IMR-90 (cell line): ENCODE results near the gene CFHR1. TPM values are rescaled to one million over a fixed set of nuclear protein-coding genes. Genes with fewer than 3 reads are reported as not detected.

Experiments
- ATAC-seq: fragments of 200-7000 bp; cut with Tn5 transposase; 2 replicates; pipeline ENCODE4 v1.9.1; 2020; ENCODE audit warnings: low read depth, mild to moderate bottlenecking, moderate library complexity
- BruUV-seq: library from RNA; stranded (reverse); fragments of 400-500 nt; replicated peaks from 2 replicates; lab custom pipeline; 2021; lab: Mats Ljungman, UMichigan
- CTCF ChIA-PET: fragments of 300-600 bp; formaldehyde crosslinking; extraction: SDS; loops from one replicate; lab custom pipeline; 2021; ENCODE audit warnings: antibody characterized with exemption; lab: Yijun Ruan, JAX
- POLR2A ChIA-PET: fragments of 300-600 bp; sonication (Branson Sonifier 250); formaldehyde crosslinking; loops from one replicate; lab custom pipeline; 2022; ENCODE audit warnings: antibody characterized with exemption; ENCODE audit not compliant: unreplicated experiment; lab: Charles Lee
- DNase-seq: peaks from one replicate; pipeline ENCODE4 v3.0.0; 2013
- H2AFZ ChIP-seq: replicated peaks from 2 replicates; pipeline ENCODE3; 2013; ENCODE audit warnings: low read length, mild to moderate bottlenecking; ENCODE audit not compliant: poor library complexity
- H2AK5ac ChIP-seq: 2 replicates; pipeline ENCODE4 v1.6.1; 2013; ENCODE audit warnings: low read depth, low read length, inconsistent platforms
- H2AK9ac ChIP-seq: replicated peaks from 2 replicates; pipeline ENCODE3; 2013; ENCODE audit warnings: mild to moderate bottlenecking, low read depth, low read length, moderate library complexity; ENCODE audit not compliant: poor library complexity
- H2BK120ac ChIP-seq: 2 replicates; pipeline ENCODE4 v1.6.1; 2013; ENCODE audit warnings: low read depth, low read length, inconsistent platforms
- H2BK15ac ChIP-seq: 3 replicates; pipeline ENCODE4 v1.6.1; 2013; ENCODE audit warnings: low read depth, low read length, inconsistent platforms
- H2BK20ac ChIP-seq: 2 replicates; pipeline ENCODE4 v1.6.1; 2013; ENCODE audit warnings: low read depth, mild to moderate bottlenecking, inconsistent platforms, low read length, moderate library complexity
- H2BK5ac ChIP-seq: 2 replicates; pipeline ENCODE4 v1.6.1; 2013; ENCODE audit warnings: mild to moderate bottlenecking, low read depth, low read length, inconsistent platforms; ENCODE audit not compliant: poor library complexity, severe bottlenecking
- H3K14ac ChIP-seq: replicated peaks from 2 replicates; pipeline ENCODE4 v1.6.1; 2013; ENCODE audit warnings: low read depth, low read length, inconsistent platforms
- H3K18ac ChIP-seq: 2 replicates; pipeline ENCODE4 v1.6.1; 2013; ENCODE audit warnings: low read depth, low read length, control low read depth
- H3K23ac ChIP-seq: 2 replicates; pipeline ENCODE4 v1.6.1; 2013; ENCODE audit warnings: low read depth, low read length, inconsistent platforms
- H3K27ac ChIP-seq: 2 replicates; pipeline ENCODE4 v1.5.1; 2013; ENCODE audit warnings: mild to moderate bottlenecking, control low read depth, low read length; ENCODE audit not compliant: insufficient read depth
- H3K27me3 ChIP-seq: 2 replicates; pipeline ENCODE4 v1.6.1; 2013; ENCODE audit warnings: low read length; ENCODE audit not compliant: control insufficient read depth, insufficient read depth
- H3K36me3 ChIP-seq: 2 replicates; pipeline ENCODE4 v1.6.1; 2013; ENCODE audit warnings: low read length, mixed read lengths; ENCODE audit not compliant: control insufficient read depth, insufficient read depth
- H3K4ac ChIP-seq: 2 replicates; pipeline ENCODE4 v1.6.1; 2013; ENCODE audit warnings: low read depth, low read length, inconsistent platforms
- H3K4me1 ChIP-seq: 2 replicates; pipeline ENCODE4 v1.6.1; 2013; ENCODE audit warnings: low read length, mixed read lengths; ENCODE audit not compliant: control insufficient read depth, insufficient read depth
- H3K4me2 ChIP-seq: 2 replicates; pipeline ENCODE4 v1.6.1; 2013; ENCODE audit warnings: low read depth, mild to moderate bottlenecking, control low read depth, low read length, moderate library complexity
- H3K4me3 ChIP-seq: 2 replicates; pipeline ENCODE4 v1.5.1; 2013; ENCODE audit warnings: low read depth, mild to moderate bottlenecking, control low read depth, low read length, moderate library complexity; ENCODE audit not compliant: insufficient read depth
- H3K56ac ChIP-seq: 2 replicates; pipeline ENCODE4 v1.6.1; 2013; ENCODE audit warnings: low read length, inconsistent platforms; ENCODE audit not compliant: insufficient read depth; ENCODE audit errors: extremely low read depth
- H3K79me1 ChIP-seq, 2 experiments: 2 replicates each; pipeline ENCODE4 v1.6.1; 2013; ENCODE audit warnings: low read length in 2 of 2, inconsistent platforms in 1 of 2, low read depth in 1 of 2
- H3K9ac ChIP-seq: 2 replicates; pipeline ENCODE4 v1.6.1; 2013; ENCODE audit warnings: low read depth, low read length, control low read depth
- H3K9me1 ChIP-seq: 2 replicates; pipeline ENCODE4 v1.6.1; 2013; ENCODE audit warnings: low read length, inconsistent platforms; ENCODE audit not compliant: insufficient read depth
- H3K9me3 ChIP-seq: 2 replicates; pipeline ENCODE4 v1.6.1; 2013; ENCODE audit warnings: low read length; ENCODE audit not compliant: control insufficient read depth, insufficient read depth
- H4K20me1 ChIP-seq: 2 replicates; pipeline ENCODE4 v1.6.1; 2013; ENCODE audit warnings: low read length, inconsistent platforms; ENCODE audit not compliant: insufficient read depth
- H4K5ac ChIP-seq: 2 replicates; pipeline ENCODE4 v1.6.1; 2013; ENCODE audit warnings: mild to moderate bottlenecking, low read depth, low read length, control low read depth
- H4K8ac ChIP-seq, 2 experiments: 2 replicates each; pipeline ENCODE4 v1.6.1; 2013; ENCODE audit warnings: low read depth in 2 of 2, low read length in 2 of 2, control low read depth in 1 of 2, inconsistent platforms in 1 of 2
- H4K91ac ChIP-seq: 2 replicates; pipeline ENCODE4 v1.6.1; 2013; ENCODE audit warnings: low read depth, low read length, inconsistent platforms; ENCODE audit not compliant: insufficient read depth
- ELK1 ChIP-seq: fragments of 150-350 bp; IDR thresholded peaks from 2 replicates; pipeline ENCODE4 v1.6.1; 2016; ENCODE audit warnings: low read depth, mild to moderate bottlenecking, low read length, moderate library complexity, borderline replicate concordance
- MAFK ChIP-seq: IDR thresholded peaks from 2 replicates; pipeline ENCODE4 v1.6.1; 2012; ENCODE audit warnings: low read depth, low read length, improper control_type of control experiment
- POLR2A ChIP-seq: IDR thresholded peaks from 2 replicates; pipeline ENCODE4 v1.6.1; 2012; ENCODE audit warnings: mild to moderate bottlenecking, low read depth, low read length
- WGBS, 2 experiments: methylation state at CpG; one replicate each; pipeline versions ENCODE4 v1.1.5 to v1.1.7; 2013; ENCODE audit warnings: missing lambda C conversion rate in 2 of 2; ENCODE audit not compliant: insufficient read length in 1 of 2; ENCODE audit errors: extremely low coverage in 2 of 2; 5-methylcytosine and 5-hydroxymethylcytosine counted together
- dilution Hi-C: fragments of 300-500 bp; cut with HindIII; formaldehyde crosslinking; loops from one replicate; pipeline ENCODE4 v1.14.3; 2018; ENCODE audit warnings: low sequenced_read_pairs; ENCODE audit not compliant: unreplicated experiment
- in situ Hi-C: fragments of 300-500 bp; cut with MboI; formaldehyde crosslinking; loops from 3 replicates; pipeline ENCODE4 v1.14.3; 2019; ENCODE audit warnings: low sequenced_read_pairs, inconsistent platforms, mixed read lengths
- intact Hi-C: fragments of 100-400 bp; cut with micrococcal nuclease; formaldehyde crosslinking; loops from 2 replicates; pipeline ENCODE4 v1.10.0; 2022
- polyA plus RNA-seq, 3 experiments: library from polyadenylated mRNA; depleted of rRNA; stranded (reverse); fragments of >200 nt; gene quantifications; 2 replicates each; pipeline ENCODE4 v1.2.3, GENCODE V29; 2012; ENCODE audit warnings: low replicate concordance in 1 of 3
- total RNA-seq: library from RNA; depleted of rRNA; stranded (reverse); fragments of >200 nt; gene quantifications from 2 replicates; pipeline ENCODE4 v1.2.3, GENCODE V29; 2012

Gene CFHR1
- total and polyA plus RNA-seq, 2 of the 4 experiments (the other 2 are of a cell fraction) = not detected

GRCh38 chr1:196875935-196876334 lies 56.4 kb downstream of the CFHR1 start:
- no peak overlapping the region for H3K4me3 ChIP-seq
- ChIA-PET CTCF (interaction anchor here (0.6 to 1.0 kb wide), 3 partner anchors 9 to 1295 kb away, joined by 3 read pairs; no protein-coding TSS in a partner anchor), POLR2A (no interaction called here)
- no peak overlapping the region for H4K8ac ChIP-seq
- no peak overlapping the region for H3K56ac ChIP-seq
- H4K5ac ChIP-seq = no peak overlapping the region
- no peaks in the 10 kb centered on the region for H3K36me3 ChIP-seq
- no peak overlapping the region for H3K4me2 ChIP-seq
- in situ Hi-C loops = no loop called here
- no peak overlapping the region for H3K27ac ChIP-seq
- no peaks in the 10 kb centered on the region for H3K9me3 ChIP-seq
- H4K20me1 ChIP-seq = no peaks in the 10 kb centered on the region
- H2AK9ac ChIP-seq = no peak overlapping the region
- no peaks in the 10 kb centered on the region for H3K79me1 ChIP-seq
- DNase-seq (no peak), ATAC-seq (no peak)
- no peak overlapping the region for H2AFZ ChIP-seq
- H3K27me3 ChIP-seq = no peaks in the 10 kb centered on the region
- H3K4ac ChIP-seq = no peak overlapping the region
- H2BK5ac ChIP-seq = no peak overlapping the region
- no peak overlapping the region for H3K18ac ChIP-seq
- no peak overlapping the region for H2BK15ac ChIP-seq
- dilution Hi-C loops = no loop called here
- no peak overlapping the region for H3K14ac ChIP-seq
- intact Hi-C loops = no loop called here
- no peak overlapping the region for H4K91ac ChIP-seq
- 100% methylated on average over 1 of the region's 3 CpGs; no CpG with 5 or more reads in 1 of the 2 experiments for WGBS, 2 experiments
- H3K23ac ChIP-seq = no peak overlapping the region
- H3K4me1 ChIP-seq = no peaks in the 10 kb centered on the region
- no peaks in the 10 kb centered on the region for H3K9me1 ChIP-seq
- no peak overlapping the region for H2BK120ac ChIP-seq
- H2BK20ac ChIP-seq = no peak overlapping the region
- no TSS peak for BruUV-seq
- H2AK5ac ChIP-seq = no peak overlapping the region
- TF ChIP-seq ELK1 (no peak), POLR2A (no peak), MAFK (peak; percentile 34; the same call in 1 of the 2 replicates)
- no peak overlapping the region for H3K9ac ChIP-seq
